Measurements from ENCODE around the gene NELFA.

The NELFA gene

GRCh38 chr4:2048831-2049230 lies 40.1 kb upstream of the NELFA start:
- no peak for TF ChIP-seq CTCF (IDR thresholded peaks at IDR 0.05; ENCODE audit: low read depth, low read length)

GRCh38 chr4:2047781-2048581 lies 39.2 kb upstream of the NELFA start:
- H3K4me3 ChIP-seq (ENCODE audit: low read depth, low read length), result no peak overlapping the region
- no peak for TF ChIP-seq CTCF (IDR thresholded peaks at IDR 0.05; ENCODE audit: low read depth, low read length)
- no peak for DNase-seq (ENCODE audit: low read depth, low spot score)
- in situ Hi-C loops (cut with HindIII; ENCODE audit: low sequenced_read_pairs), result no loop called here

More at GRCh38 chr4:2048831-2049230, 40.1 kb upstream of the NELFA start:
- in situ Hi-C loops (cut with HindIII; ENCODE audit: low sequenced_read_pairs), result no loop called here
- DNase-seq (ENCODE audit: low read depth, low spot score), result no peak
- H3K4me3 ChIP-seq (ENCODE audit: low read depth, low read length), result no peak overlapping the region

DNA sequence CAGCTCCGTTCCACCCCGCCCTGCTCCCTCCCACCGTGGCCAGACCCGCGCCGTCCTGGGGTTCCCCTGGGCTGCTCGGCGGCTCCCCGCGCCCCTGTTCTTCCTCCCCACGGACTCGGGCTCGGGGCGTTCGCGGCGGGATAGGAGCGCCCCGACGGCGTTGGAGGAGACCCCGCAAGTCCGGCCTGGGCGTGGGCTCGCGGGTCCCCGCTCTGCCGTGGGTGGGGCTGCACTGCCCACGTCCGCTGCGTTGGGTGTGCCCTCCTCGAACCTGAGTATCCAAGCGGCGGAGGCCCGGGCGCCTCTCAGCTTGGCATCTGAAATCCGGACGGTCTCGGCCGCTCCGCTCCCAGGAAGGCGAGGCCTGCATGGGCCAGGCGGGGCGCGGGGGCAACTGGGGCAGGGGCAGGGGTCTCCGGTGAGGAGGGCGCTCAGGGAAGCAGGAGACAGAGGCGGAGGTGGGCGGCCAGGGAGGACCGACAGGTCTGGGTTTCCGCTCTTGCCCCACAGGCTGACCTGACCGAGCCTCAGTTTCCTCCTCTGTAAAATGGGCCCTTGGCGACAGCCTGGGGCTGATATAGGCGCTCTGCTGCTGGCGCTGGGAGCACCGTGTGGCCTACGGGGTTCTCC lies 38.4 kb upstream of the NELFA start:
- no peak overlapping the region for H3K4me3 ChIP-seq (ENCODE audit: low read depth, low read length)
- no peak for TF ChIP-seq CTCF (IDR thresholded peaks at IDR 0.05; ENCODE audit: low read depth, low read length)
- no peak for DNase-seq (ENCODE audit: low read depth, low spot score)
- in situ Hi-C loops (cut with HindIII; ENCODE audit: low sequenced_read_pairs), result no loop called here

GRCh38 chr4:2046031-2046961 lies 37.5 kb upstream of the NELFA start:
- no peak for TF ChIP-seq CTCF (IDR thresholded peaks at IDR 0.05; ENCODE audit: low read depth, low read length)
- in situ Hi-C loops (cut with HindIII; ENCODE audit: low sequenced_read_pairs), result no loop called here
- H3K4me3 ChIP-seq (ENCODE audit: low read depth, low read length), result no peak overlapping the region
- no peak for DNase-seq (ENCODE audit: low read depth, low spot score)

DNA sequence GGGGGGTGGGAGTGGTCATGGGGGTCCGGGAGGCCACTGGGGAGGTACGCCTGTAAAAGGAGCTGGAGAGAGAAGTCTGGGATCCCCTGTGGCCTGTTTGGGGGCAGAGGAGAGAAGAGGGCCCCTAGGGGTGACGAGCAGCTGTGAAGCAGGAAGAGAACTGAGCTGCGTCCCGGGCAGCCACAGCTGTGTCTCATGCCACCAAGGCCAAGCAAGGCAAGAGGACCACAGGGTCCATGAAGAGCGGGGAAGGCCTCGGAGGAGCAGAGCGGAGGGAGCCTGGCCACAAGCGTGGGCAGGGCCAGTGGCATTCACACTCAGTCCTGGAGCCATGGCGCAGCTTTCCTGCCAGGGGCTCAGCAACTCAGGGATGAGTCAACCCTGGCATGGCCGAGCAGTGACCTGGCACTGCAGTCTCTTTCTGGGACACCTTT lies 36.8 kb upstream of the NELFA start:
- in situ Hi-C loops (cut with HindIII; ENCODE audit: low sequenced_read_pairs), result no loop called here
- H3K4me3 ChIP-seq (ENCODE audit: low read depth, low read length), result no peak overlapping the region
- no peak for TF ChIP-seq CTCF (IDR thresholded peaks at IDR 0.05; ENCODE audit: low read depth, low read length)
- no peak for DNase-seq (ENCODE audit: low read depth, low spot score)
